ENCODE results near the gene ENDOD1. TPM values are rescaled to one million over a fixed set of nuclear protein-coding genes. Genes with fewer than 3 reads are reported as not detected.

The ENDOD1 gene
- total RNA-seq, 1 experiment from 2014 or later: 36.6 TPM

DNA sequence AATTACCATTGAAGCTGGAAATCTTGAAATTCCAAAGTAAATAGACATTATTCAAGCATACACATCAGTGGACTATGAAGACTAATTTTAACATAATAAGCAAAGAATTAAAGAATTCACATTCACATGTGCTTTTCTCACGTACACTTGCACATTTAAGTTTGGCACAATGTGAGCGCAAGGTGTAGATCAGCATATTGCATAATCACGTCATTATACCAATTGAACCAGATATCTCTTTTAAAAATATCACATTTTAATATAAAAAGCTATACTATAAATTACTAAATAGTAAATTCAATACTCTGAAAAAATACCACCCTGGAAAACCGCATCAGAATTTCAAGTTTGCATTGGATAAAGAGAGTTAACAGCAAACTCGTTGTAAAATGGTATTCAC, 80.6 kb downstream of the ENDOD1 start:
- no peak for DNase-seq (ENCODE audit: low read depth)

DNA sequence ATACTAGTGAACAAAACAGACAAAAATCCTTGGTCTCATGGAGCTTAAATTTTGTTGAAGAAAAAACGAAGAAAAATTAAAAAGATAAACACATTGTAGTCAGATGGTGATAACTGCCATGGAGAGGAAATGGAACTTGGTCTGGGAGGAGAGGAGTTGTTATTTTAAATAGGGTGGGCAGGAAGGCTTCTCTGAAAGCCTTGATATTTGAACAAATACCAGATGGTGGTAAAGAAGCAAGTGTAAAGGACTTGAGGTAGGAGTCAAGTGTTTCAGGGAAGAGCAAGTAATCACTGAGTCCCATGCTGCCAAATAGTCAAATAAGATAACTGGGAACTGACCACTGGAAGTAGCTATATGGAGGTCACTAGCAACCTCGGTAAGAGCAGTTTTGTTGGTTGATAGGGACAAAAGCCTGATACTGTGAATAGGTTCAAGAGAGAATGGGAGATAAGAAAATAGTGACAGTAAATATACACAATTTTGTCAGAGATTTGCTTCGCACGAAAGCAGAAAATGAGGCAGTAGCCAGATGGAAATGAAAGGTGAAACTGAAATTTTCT, 86.3 kb downstream of the ENDOD1 start:
- DNase-seq (ENCODE audit: low read depth): no peak

Other genes with a start within 250 kb of the ENDOD1 start
- gene CWC15, start 116.3 kb upstream of the ENDOD1 start, total RNA-seq (2014; rRNA removed; shearing (Covaris generic)): 65.5 and 68.7 TPM in 2 replicates
- 2.1 and 3.0 TPM in 2 replicates for gene KDM4D, start 116.1 kb upstream of the ENDOD1 start, total RNA-seq (2014; rRNA removed; shearing (Covaris generic))
- not detected in 2 replicates for gene KDM4E, start 64.6 kb upstream of the ENDOD1 start, total RNA-seq (2014; rRNA removed; shearing (Covaris generic))
- gene KDM4F, start 40.4 kb upstream of the ENDOD1 start, total RNA-seq (2014; rRNA removed; shearing (Covaris generic)): not detected in 2 replicates
- 16.8 and 32.9 TPM in 2 replicates for gene SRSF8, start 22.9 kb upstream of the ENDOD1 start, total RNA-seq (2014; rRNA removed; shearing (Covaris generic))
- gene SESN3, start 141.4 kb downstream of the ENDOD1 start, total RNA-seq (2014; rRNA removed; shearing (Covaris generic)): 2.8 and 3.4 TPM in 2 replicates